Measurements from ENCODE around the gene SLC24A3. TPM values are rescaled to one million over a fixed set of nuclear protein-coding genes. Genes with fewer than 3 reads are reported as not detected.

Gene SLC24A3
- total RNA-seq, 1 experiment from 2014 or later: not detected

DNA sequence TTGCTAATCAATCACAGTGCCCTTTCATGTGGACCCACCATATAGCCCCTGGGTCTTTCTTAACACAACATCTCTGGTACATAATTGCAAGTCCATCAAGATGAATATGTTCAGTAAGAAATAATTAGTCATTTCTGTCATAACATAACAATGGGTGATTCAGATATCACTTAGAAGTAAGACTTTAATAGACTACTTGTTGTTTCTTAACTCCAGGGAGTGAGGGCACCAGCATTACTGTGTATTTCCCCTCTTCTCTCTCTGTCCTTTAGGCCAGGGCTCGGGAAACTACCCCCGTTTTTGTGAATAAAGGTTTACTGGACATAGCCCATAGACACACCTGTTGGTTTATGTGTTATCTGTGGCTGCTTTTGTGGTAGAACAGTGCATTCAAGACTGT lies 123.5 kb downstream of the SLC24A3 start:
- H3K36me3 ChIP-seq (ENCODE audit: control insufficient read depth, insufficient read depth, low read length): no peaks in the 10 kb centered on the region
- intact Hi-C loops (cut with micrococcal nuclease; ENCODE audit: unreplicated experiment) (no loop called here), in situ Hi-C loops (cut with HindIII; ENCODE audit: low pct_unique_long_range_greater_than_20kb, low sequenced_read_pairs) (no loop called here)
- ChIA-PET POLR2A (no interaction called here), CTCF (no interaction called here)
- no peaks in the 10 kb centered on the region for H3K4me1 ChIP-seq (ENCODE audit: control insufficient read depth, insufficient read depth, low read length)
- no peak for ATAC-seq
- TF ChIP-seq TCF7L2 (IDR thresholded peaks at IDR 0.05; ENCODE audit: low read depth, low read length): no peak
- TF ChIP-seq SIN3A (IDR thresholded peaks at IDR 0.05; ENCODE audit: borderline replicate concordance, insufficient read depth, low read depth, low read length): no peak
- TF ChIP-seq, protein P1, sequence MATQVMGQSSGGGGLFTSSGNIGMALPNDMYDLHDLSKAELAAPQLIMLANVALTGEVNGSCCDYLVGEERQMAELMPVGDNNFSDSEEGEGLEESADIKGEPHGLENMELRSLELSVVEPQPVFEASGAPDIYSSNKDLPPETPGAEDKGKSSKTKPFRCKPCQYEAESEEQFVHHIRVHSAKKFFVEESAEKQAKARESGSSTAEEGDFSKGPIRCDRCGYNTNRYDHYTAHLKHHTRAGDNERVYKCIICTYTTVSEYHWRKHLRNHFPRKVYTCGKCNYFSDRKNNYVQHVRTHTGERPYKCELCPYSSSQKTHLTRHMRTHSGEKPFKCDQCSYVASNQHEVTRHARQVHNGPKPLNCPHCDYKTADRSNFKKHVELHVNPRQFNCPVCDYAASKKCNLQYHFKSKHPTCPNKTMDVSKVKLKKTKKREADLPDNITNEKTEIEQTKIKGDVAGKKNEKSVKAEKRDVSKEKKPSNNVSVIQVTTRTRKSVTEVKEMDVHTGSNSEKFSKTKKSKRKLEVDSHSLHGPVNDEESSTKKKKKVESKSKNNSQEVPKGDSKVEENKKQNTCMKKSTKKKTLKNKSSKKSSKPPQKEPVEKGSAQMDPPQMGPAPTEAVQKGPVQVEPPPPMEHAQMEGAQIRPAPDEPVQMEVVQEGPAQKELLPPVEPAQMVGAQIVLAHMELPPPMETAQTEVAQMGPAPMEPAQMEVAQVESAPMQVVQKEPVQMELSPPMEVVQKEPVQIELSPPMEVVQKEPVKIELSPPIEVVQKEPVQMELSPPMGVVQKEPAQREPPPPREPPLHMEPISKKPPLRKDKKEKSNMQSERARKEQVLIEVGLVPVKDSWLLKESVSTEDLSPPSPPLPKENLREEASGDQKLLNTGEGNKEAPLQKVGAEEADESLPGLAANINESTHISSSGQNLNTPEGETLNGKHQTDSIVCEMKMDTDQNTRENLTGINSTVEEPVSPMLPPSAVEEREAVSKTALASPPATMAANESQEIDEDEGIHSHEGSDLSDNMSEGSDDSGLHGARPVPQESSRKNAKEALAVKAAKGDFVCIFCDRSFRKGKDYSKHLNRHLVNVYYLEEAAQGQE (IDR thresholded peaks at IDR 0.05; ENCODE audit: insufficient read depth in 1 of 2, low read depth in 2 of 2, low read length in 1 of 2): no peak
- no peak for TF ChIP-seq POLR2AphosphoS5 (IDR thresholded peaks at IDR 0.05; ENCODE audit: low read depth, low read length)
- TF ChIP-seq, protein P2, sequence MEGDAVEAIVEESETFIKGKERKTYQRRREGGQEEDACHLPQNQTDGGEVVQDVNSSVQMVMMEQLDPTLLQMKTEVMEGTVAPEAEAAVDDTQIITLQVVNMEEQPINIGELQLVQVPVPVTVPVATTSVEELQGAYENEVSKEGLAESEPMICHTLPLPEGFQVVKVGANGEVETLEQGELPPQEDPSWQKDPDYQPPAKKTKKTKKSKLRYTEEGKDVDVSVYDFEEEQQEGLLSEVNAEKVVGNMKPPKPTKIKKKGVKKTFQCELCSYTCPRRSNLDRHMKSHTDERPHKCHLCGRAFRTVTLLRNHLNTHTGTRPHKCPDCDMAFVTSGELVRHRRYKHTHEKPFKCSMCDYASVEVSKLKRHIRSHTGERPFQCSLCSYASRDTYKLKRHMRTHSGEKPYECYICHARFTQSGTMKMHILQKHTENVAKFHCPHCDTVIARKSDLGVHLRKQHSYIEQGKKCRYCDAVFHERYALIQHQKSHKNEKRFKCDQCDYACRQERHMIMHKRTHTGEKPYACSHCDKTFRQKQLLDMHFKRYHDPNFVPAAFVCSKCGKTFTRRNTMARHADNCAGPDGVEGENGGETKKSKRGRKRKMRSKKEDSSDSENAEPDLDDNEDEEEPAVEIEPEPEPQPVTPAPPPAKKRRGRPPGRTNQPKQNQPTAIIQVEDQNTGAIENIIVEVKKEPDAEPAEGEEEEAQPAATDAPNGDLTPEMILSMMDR (IDR thresholded peaks at IDR 0.05): no peak
- H3K9me3 ChIP-seq (ENCODE audit: control insufficient read depth, insufficient read depth, low read depth, low read length): no peaks in the 10 kb centered on the region
- no peak for DNase-seq (ENCODE audit: low read depth, low spot score)
- BruUV-seq (replicated peaks): no TSS peak
- no peaks in the 10 kb centered on the region; the same call in 1 of the 2 replicates for H3K27me3 ChIP-seq (ENCODE audit: control insufficient read depth, insufficient read depth, low read length)
- no peak overlapping the region for H3K4me3 ChIP-seq (ENCODE audit: low read depth in 2 of 2, low read length in 2 of 2)
- no peak overlapping the region for H3K27ac ChIP-seq (ENCODE audit: low read length)

DNA sequence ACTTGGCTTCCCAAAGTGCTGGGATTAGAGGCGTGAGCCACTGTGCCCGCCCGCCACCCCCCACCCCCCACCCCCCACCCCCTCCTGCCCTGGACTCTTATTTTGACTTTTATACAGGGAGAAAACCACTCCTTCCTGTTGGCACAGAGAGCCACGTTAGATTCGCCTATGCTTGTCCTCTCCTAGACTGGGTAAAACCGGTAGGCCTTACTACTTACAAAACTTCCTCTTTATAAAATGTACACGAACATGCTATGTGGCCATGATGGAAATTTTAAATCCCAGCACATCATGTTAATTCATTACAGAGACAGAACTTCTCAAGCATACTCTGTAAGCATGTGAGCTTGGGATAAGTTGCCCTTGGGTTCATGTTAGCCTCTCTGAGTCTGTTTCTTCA lies 124.2 kb downstream of the SLC24A3 start:
- BruUV-seq (replicated peaks): no TSS peak
- no peaks in the 10 kb centered on the region for H3K4me1 ChIP-seq (ENCODE audit: control insufficient read depth, insufficient read depth, low read length)
- H3K4me3 ChIP-seq (ENCODE audit: low read depth in 2 of 2, low read length in 2 of 2): no peak overlapping the region
- in situ Hi-C loops (cut with HindIII; ENCODE audit: low pct_unique_long_range_greater_than_20kb, low sequenced_read_pairs) (no loop called here), intact Hi-C loops (cut with micrococcal nuclease; ENCODE audit: unreplicated experiment) (no loop called here)
- no peak for DNase-seq (ENCODE audit: low read depth, low spot score)
- TF ChIP-seq, protein P1 (IDR thresholded peaks at IDR 0.05; ENCODE audit: insufficient read depth in 1 of 2, low read depth in 2 of 2, low read length in 1 of 2): no peak
- ChIA-PET POLR2A (no interaction called here), CTCF (no interaction called here)
- H3K27ac ChIP-seq (ENCODE audit: low read length): no peak overlapping the region
- H3K27me3 ChIP-seq (ENCODE audit: control insufficient read depth, insufficient read depth, low read length): no peaks in the 10 kb centered on the region; the same call in 1 of the 2 replicates
- no peaks in the 10 kb centered on the region for H3K36me3 ChIP-seq (ENCODE audit: control insufficient read depth, insufficient read depth, low read length)
- no peaks in the 10 kb centered on the region for H3K9me3 ChIP-seq (ENCODE audit: control insufficient read depth, insufficient read depth, low read depth, low read length)
- no peak for ATAC-seq

All from Panc1 (cell line).